Measurements from ENCODE around the gene COG8. TPM values are rescaled to one million over a fixed set of nuclear protein-coding genes. Genes with fewer than 3 reads are reported as not detected.

Gene COG8
- polyA plus RNA-seq, 3 donors: 11.9 to 24.1 (median 21.6) TPM

GRCh38 chr16:69344171-69344570 is 4.8 kb upstream of the COG8 start:
- Mint-ChIP-seq H3K9me3 (no peaks in the 10 kb centered on the region), H3K4me3 (no peak overlapping the region), H3K27ac (no peak overlapping the region), H3K4me1 (peaks cover 28% of the 10 kb centered on the region), H3K27me3 (ENCODE audit: low read depth in 3 of 3) (peaks cover 0 to 3% (median 0%) of the 10 kb centered on the region in 3 donors), H3K36me3 (peaks cover 26% of the 10 kb centered on the region in 2 donors)
- no peak for DNase-seq
- H3K9me3 ChIP-seq (replicated peaks in 1 of 2; ENCODE audit: control insufficient read depth in 1 of 2, insufficient read depth in 1 of 2, low read length in 2 of 2): no peaks in the 10 kb centered on the region
- TF ChIP-seq CTCF (IDR thresholded peaks at IDR 0.05): no peak
- H3K4me1 ChIP-seq (ENCODE audit: control insufficient read depth in 1 of 2, insufficient read depth in 2 of 2, low read length in 2 of 2): peaks cover 27 to 35% of the 10 kb centered on the region in 2 donors
- WGBS (ENCODE audit: insufficient coverage): 100% methylated on average over 1 of the region's 5 CpGs
- H3K27me3 ChIP-seq (ENCODE audit: control insufficient read depth in 2 of 2, insufficient read depth in 2 of 2, low read length in 2 of 2): no peaks in the 10 kb centered on the region
- H2AFZ ChIP-seq (ENCODE audit: insufficient read depth, low read depth, low read length, poor library complexity, severe bottlenecking): no peak overlapping the region
- H3K79me2 ChIP-seq (ENCODE audit: insufficient read depth, low read length): peaks cover 30% of the 10 kb centered on the region
- H3K4me2 ChIP-seq (replicated peaks; ENCODE audit: extremely low read depth, low read length, poor library complexity, severe bottlenecking): no peak overlapping the region
- H3K9ac ChIP-seq (ENCODE audit: insufficient read depth, low read length, poor library complexity, severe bottlenecking): no peak overlapping the region
- peaks cover 14 to 39% of the 10 kb centered on the region in 2 donors for H3K36me3 ChIP-seq (replicated peaks in 1 of 2; ENCODE audit: control insufficient read depth in 1 of 2, insufficient read depth in 2 of 2, low read length in 2 of 2)
- intact Hi-C loops (cut with micrococcal nuclease): no loop called here
- H3K4me3 ChIP-seq (replicated peaks in 1 of 3; ENCODE audit: low read depth in 2 of 3, low read length in 3 of 3): no peak overlapping the region
- peaks cover 3% of the 10 kb centered on the region for H4K20me1 ChIP-seq (ENCODE audit: insufficient read depth, low read length)
- no peak overlapping the region for H3K27ac ChIP-seq (ENCODE audit: low read depth in 1 of 2, low read length in 2 of 2)

- H3K27ac Mint-ChIP-seq: peak overlapping the region; percentile 93 to 99 (median 96)
- peaks cover 0 to 3% (median 0%) of the 10 kb centered on the region in 3 donors for H3K27me3 Mint-ChIP-seq (ENCODE audit: low read depth in 3 of 3)
- H3K4me1 Mint-ChIP-seq: peaks cover 27% of the 10 kb centered on the region
- peak overlapping the region; percentile 89 for H2AFZ ChIP-seq (ENCODE audit: insufficient read depth, low read depth, low read length, poor library complexity, severe bottlenecking)
- H3K4me3 ChIP-seq (replicated peaks in 1 of 3; ENCODE audit: low read depth in 2 of 3, low read length in 3 of 3): peak overlapping the region; percentile 80 to 93 (median 88)
- H3K4me2 ChIP-seq (replicated peaks; ENCODE audit: extremely low read depth, low read length, poor library complexity, severe bottlenecking): peak overlapping the region; percentile 93
- H3K9me3 ChIP-seq (replicated peaks in 1 of 2; ENCODE audit: control insufficient read depth in 1 of 2, insufficient read depth in 1 of 2, low read length in 2 of 2): no peaks in the 10 kb centered on the region
- H3K27me3 ChIP-seq (ENCODE audit: control insufficient read depth in 2 of 2, insufficient read depth in 2 of 2, low read length in 2 of 2): no peaks in the 10 kb centered on the region
- peak overlapping the region; percentile 84 for H3K9ac ChIP-seq (ENCODE audit: insufficient read depth, low read length, poor library complexity, severe bottlenecking)
- TF ChIP-seq CTCF (IDR thresholded peaks at IDR 0.05): no peak
- H3K79me2 ChIP-seq (ENCODE audit: insufficient read depth, low read length): peaks cover 42% of the 10 kb centered on the region
- intact Hi-C loops (cut with micrococcal nuclease): no loop called here
- no peak for DNase-seq
- H3K36me3 Mint-ChIP-seq: peaks cover 38 to 43% of the 10 kb centered on the region in 2 donors
- H4K20me1 ChIP-seq (ENCODE audit: insufficient read depth, low read length): no peaks in the 10 kb centered on the region
- H3K9me3 Mint-ChIP-seq: no peaks in the 10 kb centered on the region
- H3K36me3 ChIP-seq (replicated peaks in 1 of 2; ENCODE audit: control insufficient read depth in 1 of 2, insufficient read depth in 2 of 2, low read length in 2 of 2): peaks cover 25 to 48% of the 10 kb centered on the region in 2 donors
- peak overlapping the region; percentile 78 to 87 for H3K27ac ChIP-seq (ENCODE audit: low read depth in 1 of 2, low read length in 2 of 2)
- WGBS (ENCODE audit: insufficient coverage): 15% methylated on average over 11 of the region's 16 CpGs
- H3K4me1 ChIP-seq (ENCODE audit: control insufficient read depth in 1 of 2, insufficient read depth in 2 of 2, low read length in 2 of 2): peaks cover 20 to 34% of the 10 kb centered on the region in 2 donors
- H3K4me3 Mint-ChIP-seq: peak overlapping the region; percentile 99 to 100
Measured at GRCh38 chr16:69340095-69340644, 806 bp upstream of the COG8 start.
